Tibial nerve (tissue), 4 donors: ENCODE measurements around the gene PSMC5. TPM values are rescaled to one million over a fixed set of nuclear protein-coding genes. Genes with fewer than 3 reads are reported as not detected.

Experiments used
- total RNA-seq, 4 donors: library from RNA; depleted of rRNA; stranded (reverse); fragments of >200 nt; gene quantifications; one replicate each; pipeline ENCODE4 v1.1.0, GENCODE V29; 2016

The PSMC5 gene
- total RNA-seq, 4 donors from 2014 or later: 62.1 to 116 (median 103) TPM

Other genes with a start within 250 kb of the PSMC5 start
- gene TACO1, start 226.5 kb upstream of the PSMC5 start, total RNA-seq: 10 to 100 TPM in 3 of 4 donors, 1 to 10 TPM in 1; 9.8 to 18.0 (median 13.3) TPM
- gene MAP3K3, start 205.0 kb upstream of the PSMC5 start, total RNA-seq: 100 to 1,000 TPM in 1 of 4 donors, 10 to 100 TPM in 3; 62.8 to 107 (median 71.7) TPM
- 10 to 100 TPM in 3 of 4 donors, 1 to 10 TPM in 1; 7.5 to 40.2 (median 25.2) TPM for gene LIMD2, start 127.3 kb upstream of the PSMC5 start, total RNA-seq
- gene STRADA, start 85.6 kb upstream of the PSMC5 start, total RNA-seq: 10 to 100 TPM; 38.0 to 45.8 (median 43.2) TPM
- 10 to 100 TPM; 43.7 to 62.0 (median 51.0) TPM for gene CCDC47, start 53.8 kb upstream of the PSMC5 start, total RNA-seq
- gene DDX42, start 53.3 kb upstream of the PSMC5 start, total RNA-seq: 100 to 1,000 TPM; 106 to 154 (median 123) TPM
- gene FTSJ3, start 232 bp downstream of the PSMC5 start, total RNA-seq: 10 to 100 TPM; 32.8 to 69.3 (median 43.2) TPM
- gene SMARCD2, start 15.3 kb downstream of the PSMC5 start, total RNA-seq: 100 to 1,000 TPM; 241 to 402 (median 302) TPM
- not detected for gene CSH2, start 46.2 kb downstream of the PSMC5 start, total RNA-seq
- not detected for gene GH2, start 54.5 kb downstream of the PSMC5 start, total RNA-seq
- gene CSH1, start 69.1 kb downstream of the PSMC5 start, total RNA-seq: not detected
- gene CSHL1, start 83.8 kb downstream of the PSMC5 start, total RNA-seq: not detected
- not detected for gene GH1, start 91.4 kb downstream of the PSMC5 start, total RNA-seq
- 10 to 100 TPM in 2 of 4 donors, 1 to 10 TPM in 2; 8.6 to 10.9 (median 9.9) TPM for gene CD79B, start 104.9 kb downstream of the PSMC5 start, total RNA-seq
- gene SCN4A, start 145.5 kb downstream of the PSMC5 start, total RNA-seq: 1 to 10 TPM in 2 of 4 donors, under 1 TPM in 2; 0.21 to 2.4 (median 1.1) TPM
- gene PRR29, start 170.9 kb downstream of the PSMC5 start, total RNA-seq: 1 to 10 TPM in 1 of 4 donors, under 1 TPM in 2, not detected in 1; 0.20 to 1.3 (median 0.63) TPM
- 10 to 100 TPM; 18.0 to 95.1 (median 36.3) TPM for gene ICAM2, start 193.2 kb downstream of the PSMC5 start, total RNA-seq